ENCODE data around the gene FBXO31.

FBXO31 gene

DNA sequence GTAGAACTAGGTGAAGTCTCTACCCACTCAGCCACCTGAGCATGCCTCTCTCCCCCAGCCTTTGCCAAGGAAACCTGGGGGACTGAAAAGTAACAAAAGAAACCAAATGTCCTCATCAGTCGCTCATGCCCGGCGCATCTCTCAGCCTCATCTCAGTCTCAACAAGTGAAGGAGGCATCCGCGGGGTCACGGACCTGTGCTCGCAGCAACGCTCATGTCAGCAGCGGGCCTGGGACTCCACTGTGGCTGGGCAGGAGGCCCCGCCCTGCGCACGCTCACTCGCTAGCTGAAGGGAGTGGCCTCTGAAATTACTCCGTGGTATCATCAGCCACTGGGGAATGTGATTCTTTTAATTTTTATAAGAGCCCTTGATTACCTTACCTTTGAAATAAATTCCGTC, 39.9 kb upstream of the FBXO31 start:
- DNase-seq (ENCODE audit: low spot score) = no peak
- TF ChIP-seq, protein P1, sequence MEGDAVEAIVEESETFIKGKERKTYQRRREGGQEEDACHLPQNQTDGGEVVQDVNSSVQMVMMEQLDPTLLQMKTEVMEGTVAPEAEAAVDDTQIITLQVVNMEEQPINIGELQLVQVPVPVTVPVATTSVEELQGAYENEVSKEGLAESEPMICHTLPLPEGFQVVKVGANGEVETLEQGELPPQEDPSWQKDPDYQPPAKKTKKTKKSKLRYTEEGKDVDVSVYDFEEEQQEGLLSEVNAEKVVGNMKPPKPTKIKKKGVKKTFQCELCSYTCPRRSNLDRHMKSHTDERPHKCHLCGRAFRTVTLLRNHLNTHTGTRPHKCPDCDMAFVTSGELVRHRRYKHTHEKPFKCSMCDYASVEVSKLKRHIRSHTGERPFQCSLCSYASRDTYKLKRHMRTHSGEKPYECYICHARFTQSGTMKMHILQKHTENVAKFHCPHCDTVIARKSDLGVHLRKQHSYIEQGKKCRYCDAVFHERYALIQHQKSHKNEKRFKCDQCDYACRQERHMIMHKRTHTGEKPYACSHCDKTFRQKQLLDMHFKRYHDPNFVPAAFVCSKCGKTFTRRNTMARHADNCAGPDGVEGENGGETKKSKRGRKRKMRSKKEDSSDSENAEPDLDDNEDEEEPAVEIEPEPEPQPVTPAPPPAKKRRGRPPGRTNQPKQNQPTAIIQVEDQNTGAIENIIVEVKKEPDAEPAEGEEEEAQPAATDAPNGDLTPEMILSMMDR (IDR thresholded peaks at IDR 0.05; ENCODE audit: extremely low read depth, missing control alignments) = no peak

DNA sequence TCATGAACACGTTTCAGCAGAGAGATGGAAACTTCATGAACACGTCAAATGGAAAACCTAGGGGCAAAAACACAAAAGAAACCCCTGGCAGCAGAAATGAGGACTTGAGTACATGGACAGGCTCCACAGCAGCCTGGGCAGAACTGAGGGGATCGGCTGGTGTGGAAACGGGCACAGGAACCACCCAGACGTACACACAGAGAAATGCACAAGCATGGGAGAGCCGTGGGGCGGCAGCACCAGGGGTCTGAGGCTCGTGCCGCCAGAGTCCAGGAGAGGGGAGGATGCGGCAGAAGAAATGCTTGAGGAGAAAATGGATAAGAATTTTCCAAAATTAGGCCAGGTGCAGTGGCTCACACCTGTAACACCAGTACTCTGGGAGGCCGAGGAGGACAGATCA, 38.5 kb upstream of the FBXO31 start:
- no peak for DNase-seq (ENCODE audit: low spot score)
- TF ChIP-seq, protein P1 (IDR thresholded peaks at IDR 0.05; ENCODE audit: extremely low read depth, missing control alignments) = no peak

DNA sequence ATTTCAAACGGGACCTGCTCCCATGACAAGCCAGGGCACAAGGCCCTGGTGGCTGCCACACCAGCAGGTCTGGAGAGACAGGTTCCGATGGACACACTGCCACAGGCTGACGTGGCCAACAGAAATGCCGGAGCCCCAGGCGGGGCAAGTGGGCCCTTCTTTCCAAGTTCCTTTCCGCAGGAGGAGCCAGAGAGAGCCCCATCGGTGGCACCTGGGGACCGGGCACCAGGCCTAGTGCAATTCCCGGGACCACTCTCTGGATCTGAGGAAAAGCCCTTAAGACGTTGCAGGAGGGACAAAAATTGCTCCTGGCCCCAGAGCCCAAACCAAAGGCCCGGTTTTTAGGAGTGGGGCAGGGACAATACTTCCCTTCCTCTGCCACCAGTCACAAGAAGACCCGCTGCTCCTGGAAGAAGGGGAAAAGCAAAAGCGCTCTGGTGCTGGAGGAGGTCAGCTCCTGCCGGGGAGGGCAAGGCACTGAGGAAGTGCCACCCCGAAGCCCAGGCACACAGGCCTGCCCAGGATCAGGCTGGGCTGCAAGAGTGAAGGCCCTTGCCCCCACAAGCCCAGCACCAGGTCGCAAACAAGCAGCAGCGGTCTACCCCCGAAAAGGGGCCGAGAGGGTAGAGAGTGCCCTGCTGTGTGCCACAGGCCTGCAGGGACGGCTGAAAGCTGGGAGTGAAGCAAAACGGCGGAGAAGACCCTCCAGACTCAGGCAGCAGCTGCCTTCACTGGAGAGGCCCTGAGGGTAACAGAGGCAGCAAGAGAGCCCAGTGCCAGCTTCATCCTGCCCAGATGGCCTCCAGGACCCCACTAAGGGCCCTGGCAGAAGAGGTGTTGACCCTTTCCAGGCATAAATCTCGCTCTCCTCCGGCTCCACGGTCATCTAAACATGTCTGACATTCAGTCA, 37.7 kb upstream of the FBXO31 start:
- no peak for DNase-seq (ENCODE audit: low spot score)
- TF ChIP-seq, protein P1 (IDR thresholded peaks at IDR 0.05; ENCODE audit: extremely low read depth, missing control alignments) = no peak

DNA sequence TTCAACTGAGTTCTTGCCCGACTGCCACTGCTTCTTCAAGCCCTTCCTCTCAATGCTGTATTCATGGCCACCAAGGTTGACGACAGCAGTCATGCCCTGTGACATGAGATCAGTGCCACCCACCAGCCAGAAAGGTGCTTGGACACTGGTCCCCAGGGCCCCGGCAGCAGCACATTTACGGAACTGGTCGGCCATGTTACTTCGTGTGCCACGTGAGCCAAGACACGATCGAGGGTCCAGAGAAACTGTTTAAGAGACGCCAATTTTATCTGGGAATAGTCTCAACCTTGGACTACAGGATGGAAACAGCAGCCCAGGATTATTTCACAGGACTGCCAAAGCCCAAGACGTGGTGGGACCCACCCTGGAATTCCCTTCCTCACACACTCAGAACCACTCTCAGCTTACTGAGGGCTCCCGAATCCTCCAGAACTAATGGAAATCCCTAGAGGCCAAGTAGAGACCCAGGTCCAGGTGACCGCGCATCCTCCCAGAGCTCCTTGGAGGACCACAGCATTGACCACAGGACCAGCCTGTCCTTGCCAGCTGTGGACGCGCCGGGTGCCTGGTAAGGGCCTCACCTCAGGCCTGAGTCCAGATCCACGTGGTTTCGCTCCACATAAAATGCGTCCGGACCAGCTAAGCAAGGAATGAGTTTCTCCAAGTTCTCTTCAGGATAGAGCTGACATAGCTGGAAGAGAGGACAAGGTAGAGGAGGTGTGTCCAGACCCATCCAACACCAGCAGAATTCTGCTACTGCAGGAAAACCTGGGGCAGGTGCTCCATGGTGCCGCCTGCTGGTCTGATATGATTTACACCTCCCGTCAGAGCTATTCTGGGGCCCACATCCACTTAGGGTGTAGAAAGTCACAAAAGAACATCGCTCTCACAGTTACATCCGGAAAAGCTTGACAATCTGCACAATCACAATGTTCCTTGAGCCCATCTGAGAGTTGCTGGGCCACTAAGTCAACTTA, 36.7 kb upstream of the FBXO31 start:
- no peak for DNase-seq (ENCODE audit: low spot score)
- TF ChIP-seq, protein P1 (IDR thresholded peaks at IDR 0.05; ENCODE audit: extremely low read depth, missing control alignments) = no peak

DNA sequence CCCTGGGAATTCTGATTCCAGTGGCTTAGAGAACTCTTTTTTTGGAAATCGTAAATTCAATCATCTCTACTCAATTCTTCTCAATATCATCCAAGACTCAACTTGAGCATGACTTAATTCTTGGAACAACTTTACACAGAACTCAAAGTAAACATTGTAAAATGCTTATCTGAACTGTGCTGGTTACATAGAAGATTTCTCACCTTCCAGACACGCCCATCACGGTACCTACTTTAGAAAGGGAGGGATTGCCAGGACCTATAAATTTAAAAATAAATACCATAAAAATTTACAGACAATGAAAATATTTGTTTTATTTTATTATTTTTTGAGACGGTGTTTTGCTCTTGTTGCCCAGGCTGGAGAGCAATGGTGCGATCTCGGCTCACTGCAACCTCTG, 35.1 kb upstream of the FBXO31 start:
- TF ChIP-seq, protein P1 (IDR thresholded peaks at IDR 0.05; ENCODE audit: extremely low read depth, missing control alignments) = no peak

DNA sequence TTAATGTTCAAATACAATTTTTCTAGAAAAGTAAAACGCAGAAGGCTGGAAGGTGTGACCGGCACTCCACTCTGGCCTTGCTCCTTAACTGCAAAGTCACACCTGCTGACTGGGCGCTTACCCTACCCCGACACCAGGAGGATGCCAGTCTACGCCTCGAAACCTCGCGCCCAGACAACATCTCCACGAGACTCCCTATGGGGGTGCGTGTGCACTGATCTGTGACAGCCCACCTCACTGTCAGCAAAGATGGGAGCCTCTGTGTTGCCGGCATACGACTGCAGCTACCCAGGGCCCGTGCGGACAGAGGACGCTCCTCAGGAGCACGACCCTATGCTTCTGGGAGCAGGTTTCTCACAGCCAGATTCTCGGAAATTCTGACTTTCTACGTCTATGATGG, 34.6 kb upstream of the FBXO31 start:
- TF ChIP-seq, protein P1 (IDR thresholded peaks at IDR 0.05; ENCODE audit: extremely low read depth, missing control alignments) = no peak
- no peak for DNase-seq (ENCODE audit: low spot score)

More for the DNA sequence above, 35.1 kb upstream of the FBXO31 start:
- DNase-seq (ENCODE audit: low spot score) = no peak

DNA sequence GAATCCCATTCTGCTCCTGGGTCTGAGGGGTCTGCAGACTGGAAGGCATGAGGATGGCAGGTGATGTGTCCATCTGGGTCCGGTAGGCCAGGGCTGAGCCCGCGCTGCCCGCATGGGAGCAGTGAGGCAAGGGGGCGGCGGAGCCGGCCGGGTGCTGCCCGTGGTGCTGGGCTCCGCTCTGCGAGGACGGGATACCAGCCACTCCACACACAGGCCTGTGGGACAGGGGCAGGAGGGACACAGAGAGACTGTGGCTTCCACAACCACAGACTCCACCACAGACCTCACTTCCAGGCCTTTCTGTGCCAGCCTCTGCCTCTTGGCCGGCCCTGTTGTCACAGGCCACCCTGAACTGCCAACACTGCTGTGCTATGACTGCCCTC, 33.9 kb upstream of the FBXO31 start:
- DNase-seq (ENCODE audit: low spot score) = no peak
- TF ChIP-seq, protein P1 (IDR thresholded peaks at IDR 0.05; ENCODE audit: extremely low read depth, missing control alignments) = no peak
